Measurements from ENCODE around the gene CAMTA1. TPM values are rescaled to one million over a fixed set of nuclear protein-coding genes. Genes with fewer than 3 reads are reported as not detected.

The CAMTA1 gene
- total and polyA plus RNA-seq, 8 donors, result 13.0 to 54.2 (median 23.6) TPM

DNA sequence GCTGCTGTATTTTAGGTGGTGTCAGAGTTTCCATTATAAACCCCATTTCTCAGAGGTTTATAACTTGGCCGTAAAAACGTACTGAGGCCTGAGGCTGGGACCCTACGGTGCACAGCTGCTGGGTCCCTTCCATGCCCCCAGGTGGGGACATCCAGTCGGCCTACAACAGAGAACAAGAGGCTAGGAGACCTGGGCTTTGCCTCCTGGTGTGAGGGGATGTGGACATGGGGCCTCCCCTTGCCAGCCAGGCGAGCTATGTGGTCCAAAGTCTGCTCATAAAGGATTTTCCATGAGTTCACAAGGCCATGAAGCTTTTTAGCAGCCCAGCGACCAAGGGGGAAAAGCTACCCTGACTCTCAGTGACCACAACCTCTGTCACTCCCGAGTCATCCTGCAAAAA, 724.3 kb downstream of the CAMTA1 start:
- Histone ChIP-seq H3K36me3 (no peaks in the 10 kb centered on the region), H3K4me1 (no peaks in the 10 kb centered on the region), H3K4me3 (no peak overlapping the region), H3K9me3 (no peaks in the 10 kb centered on the region), H3K27me3 (no peaks in the 10 kb centered on the region), H3K27ac (no peak overlapping the region)
- FAIRE-seq (no peak), ATAC-seq (no peak), DNase-seq (no peak)
- intact Hi-C loops (cut with DNase I), result no loop called here
- TF ChIP-seq, protein P1, sequence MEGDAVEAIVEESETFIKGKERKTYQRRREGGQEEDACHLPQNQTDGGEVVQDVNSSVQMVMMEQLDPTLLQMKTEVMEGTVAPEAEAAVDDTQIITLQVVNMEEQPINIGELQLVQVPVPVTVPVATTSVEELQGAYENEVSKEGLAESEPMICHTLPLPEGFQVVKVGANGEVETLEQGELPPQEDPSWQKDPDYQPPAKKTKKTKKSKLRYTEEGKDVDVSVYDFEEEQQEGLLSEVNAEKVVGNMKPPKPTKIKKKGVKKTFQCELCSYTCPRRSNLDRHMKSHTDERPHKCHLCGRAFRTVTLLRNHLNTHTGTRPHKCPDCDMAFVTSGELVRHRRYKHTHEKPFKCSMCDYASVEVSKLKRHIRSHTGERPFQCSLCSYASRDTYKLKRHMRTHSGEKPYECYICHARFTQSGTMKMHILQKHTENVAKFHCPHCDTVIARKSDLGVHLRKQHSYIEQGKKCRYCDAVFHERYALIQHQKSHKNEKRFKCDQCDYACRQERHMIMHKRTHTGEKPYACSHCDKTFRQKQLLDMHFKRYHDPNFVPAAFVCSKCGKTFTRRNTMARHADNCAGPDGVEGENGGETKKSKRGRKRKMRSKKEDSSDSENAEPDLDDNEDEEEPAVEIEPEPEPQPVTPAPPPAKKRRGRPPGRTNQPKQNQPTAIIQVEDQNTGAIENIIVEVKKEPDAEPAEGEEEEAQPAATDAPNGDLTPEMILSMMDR (IDR thresholded peaks at IDR 0.05), result no peak
- WGBS, 2 donors, result 65 to 79% methylated on average over 7 of the region's 7 CpGs

DNA sequence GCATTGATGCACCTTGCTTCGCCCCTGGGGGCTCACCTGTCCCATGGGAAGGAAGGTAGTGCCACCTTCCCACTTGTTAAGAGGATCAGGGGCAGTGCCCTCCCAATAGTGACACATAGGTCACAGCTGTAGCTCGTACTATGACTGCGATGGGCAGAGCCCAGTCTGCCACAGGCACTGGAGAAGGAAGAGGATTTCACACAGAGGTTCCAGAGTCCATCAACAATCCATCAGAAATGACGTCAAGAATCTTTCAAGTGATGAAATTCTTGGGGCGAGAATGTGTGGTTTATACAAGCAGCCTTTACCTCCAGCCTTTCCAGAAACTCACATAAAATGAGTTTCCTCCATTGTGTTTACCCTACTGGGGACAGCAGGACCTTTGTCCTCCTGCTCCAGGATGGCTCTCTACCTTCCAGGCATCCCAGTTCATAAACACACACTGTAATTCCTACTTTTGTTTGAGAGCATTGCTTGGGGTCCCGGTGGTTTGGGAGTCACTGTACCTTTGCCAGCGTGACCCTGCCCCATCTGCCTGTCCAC, 725.2 kb downstream of the CAMTA1 start:
- Histone ChIP-seq H3K27ac (no peak overlapping the region), H3K27me3 (no peaks in the 10 kb centered on the region), H3K9me3 (no peaks in the 10 kb centered on the region), H3K36me3 (no peaks in the 10 kb centered on the region), H3K4me3 (no peak overlapping the region), H3K4me1 (no peaks in the 10 kb centered on the region)
- DNase-seq, result no peak
- no peak for FAIRE-seq
- intact Hi-C loops (cut with DNase I), result no loop called here
- no peak for ATAC-seq
- WGBS, 2 donors, result 82% methylated on average over 7 of the region's 7 CpGs; no CpG with 5 or more reads in 1 of the 2 donors
- TF ChIP-seq, protein P1 (IDR thresholded peaks at IDR 0.05), result no peak

DNA sequence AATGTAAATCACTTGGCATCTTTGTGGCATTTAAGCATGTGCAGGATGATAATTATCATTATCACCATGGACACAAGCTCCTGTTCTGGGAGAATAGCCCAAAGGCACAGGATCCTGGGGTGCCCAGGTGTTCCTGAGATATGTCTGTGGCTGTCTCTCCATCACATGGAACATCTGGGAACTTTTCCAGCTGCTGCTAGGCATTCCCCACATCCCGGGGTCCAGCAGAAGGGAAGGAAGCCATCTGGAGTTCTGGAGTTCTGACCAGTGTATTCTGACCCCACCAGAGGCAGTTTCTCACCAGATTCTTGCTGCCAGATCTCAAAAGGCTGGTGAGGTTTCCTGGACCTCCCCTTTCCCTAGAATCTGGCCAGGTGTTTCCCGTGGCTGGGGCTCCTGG, 726.1 kb downstream of the CAMTA1 start:
- H3K36me3 ChIP-seq, result no peaks in the 10 kb centered on the region
- no peak overlapping the region for H3K27ac ChIP-seq
- no peak overlapping the region for H3K4me3 ChIP-seq
- H3K9me3 ChIP-seq, result no peaks in the 10 kb centered on the region
- ATAC-seq, result no peak
- no peak for DNase-seq
- no peaks in the 10 kb centered on the region for H3K27me3 ChIP-seq
- TF ChIP-seq, protein P1 (IDR thresholded peaks at IDR 0.05), result no peak
- FAIRE-seq, result no peak
- intact Hi-C loops (cut with DNase I), result no loop called here
- 16 to 17% methylated on average over 2 of the region's 2 CpGs for WGBS, 2 donors
- no peaks in the 10 kb centered on the region for H3K4me1 ChIP-seq

DNA sequence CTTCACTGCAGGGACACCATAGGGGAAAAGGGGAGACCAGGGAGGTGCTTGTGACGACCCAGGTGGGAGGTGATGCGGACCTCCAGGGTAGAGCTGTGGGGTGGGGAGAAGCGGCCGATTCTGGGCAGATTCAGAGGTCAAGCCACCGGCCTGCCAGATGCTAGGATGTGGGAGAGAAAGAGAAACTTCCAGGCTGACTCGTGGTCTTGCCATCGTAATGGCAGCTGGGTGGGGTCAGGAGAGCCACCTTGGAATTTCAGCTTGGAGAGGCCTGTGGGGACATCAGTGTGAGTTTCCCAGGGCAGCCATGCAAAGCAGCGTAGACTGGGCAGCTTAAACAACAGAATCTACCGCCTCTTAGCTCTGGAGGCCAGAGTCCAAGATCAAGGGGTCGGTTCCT, 727.8 kb downstream of the CAMTA1 start:
- H3K27me3 ChIP-seq, result no peaks in the 10 kb centered on the region
- H3K4me1 ChIP-seq, result no peaks in the 10 kb centered on the region
- DNase-seq (no peak), ATAC-seq (no peak), FAIRE-seq (no peak)
- no peak overlapping the region for H3K27ac ChIP-seq
- WGBS, 2 donors, result 86 to 96% methylated on average over 9 to 10 of the region's 10 CpGs
- TF ChIP-seq, protein P1 (IDR thresholded peaks at IDR 0.05), result no peak
- H3K36me3 ChIP-seq, result no peaks in the 10 kb centered on the region
- no peaks in the 10 kb centered on the region for H3K9me3 ChIP-seq
- no peak overlapping the region for H3K4me3 ChIP-seq
- intact Hi-C loops (cut with DNase I), result no loop called here

DNA sequence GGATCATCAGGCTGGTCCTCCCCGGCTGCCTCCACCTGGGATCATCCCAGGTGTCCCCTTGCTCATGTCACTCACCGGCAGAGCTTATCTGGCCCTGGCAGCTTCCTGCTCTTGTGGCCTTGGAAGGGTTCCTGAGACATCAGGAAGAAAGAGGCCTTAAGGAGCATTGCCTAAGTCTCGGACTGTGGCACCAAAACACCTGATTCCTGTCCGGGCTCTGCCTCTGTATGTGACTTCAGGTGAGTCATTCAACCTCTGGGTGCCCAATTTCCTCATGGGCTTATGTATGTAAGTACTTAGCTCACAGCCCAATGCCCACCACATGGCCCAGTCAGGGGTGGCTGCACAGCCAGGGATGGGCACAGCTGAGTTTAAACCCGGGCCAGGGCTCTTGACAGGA, 729.9 kb downstream of the CAMTA1 start:
- intact Hi-C loops (cut with DNase I), result no loop called here
- H3K27me3 ChIP-seq, result no peaks in the 10 kb centered on the region
- H3K4me3 ChIP-seq, result no peak overlapping the region
- H3K4me1 ChIP-seq, result no peaks in the 10 kb centered on the region
- FAIRE-seq (no peak), ATAC-seq (peak; percentile 38 to 44 (median 40)), DNase-seq (peak in 3 of 6 donors; percentile 25 to 44 (median 39))
- H3K27ac ChIP-seq, result no peak overlapping the region
- 31 to 32% methylated on average over 5 of the region's 5 CpGs for WGBS, 2 donors
- H3K9me3 ChIP-seq, result no peaks in the 10 kb centered on the region
- no peaks in the 10 kb centered on the region for H3K36me3 ChIP-seq
- TF ChIP-seq, protein P1 (IDR thresholded peaks at IDR 0.05), result no peak
